Panc1 (cell line): ENCODE measurements around the gene BRAP. TPM values are rescaled to one million over a fixed set of nuclear protein-coding genes. Genes with fewer than 3 reads are reported as not detected.
"Not testable (repeated sequence)": the region's sequence is repeated elsewhere in the genome, so short reads cannot be mapped to it uniquely, and the experiment has no call there.

Experiments used
- ATAC-seq: fragments of 200-7000 bp; cut with Tn5 transposase; 2 replicates; pipeline ENCODE4 v1.9.1; 2020; ENCODE audit warnings: mild to moderate bottlenecking, moderate library complexity
- BruUV-seq: library from RNA; stranded (reverse); fragments of 400-500 nt; replicated peaks from 2 replicates; lab custom pipeline; 2021; lab: Mats Ljungman, UMichigan
- CTCF ChIA-PET: fragments of 300-600 bp; sonication (Branson Sonifier 250); formaldehyde crosslinking; loops from one replicate; lab custom pipeline; 2022; ENCODE audit warnings: antibody characterized with exemption; lab: Charles Lee
- POLR2A ChIA-PET: fragments of 300-600 bp; sonication (Branson Sonifier 250); formaldehyde crosslinking; loops from one replicate; lab custom pipeline; 2022; ENCODE audit warnings: antibody characterized with exemption; lab: Charles Lee
- DNase-seq: peaks from one replicate; pipeline ENCODE4 v3.0.0-alpha.2; 2010; ENCODE audit warnings: low read depth, low spot score
- H3K27ac ChIP-seq: 2 replicates; pipeline ENCODE4 v1.5.1; 2011; ENCODE audit warnings: mild to moderate bottlenecking, low read length, inconsistent platforms
- H3K27me3 ChIP-seq: fragments of 200-500 bp; sonication (Bioruptor generic); 2 replicates; pipeline ENCODE4 v1.6.0; 2014; ENCODE audit warnings: low read length, inconsistent platforms; ENCODE audit not compliant: control insufficient read depth, insufficient read depth
- H3K36me3 ChIP-seq: fragments of 200-500 bp; sonication (Bioruptor generic); 2 replicates; pipeline ENCODE4 v1.5.1; 2014; ENCODE audit warnings: inconsistent platforms, mild to moderate bottlenecking, low read length, moderate library complexity; ENCODE audit not compliant: control insufficient read depth, insufficient read depth
- H3K4me1 ChIP-seq: 2 replicates; pipeline ENCODE4 v1.5.1; 2011; ENCODE audit warnings: inconsistent platforms, mild to moderate bottlenecking, low read length, moderate library complexity; ENCODE audit not compliant: control insufficient read depth, insufficient read depth
- H3K4me3 ChIP-seq, 2 experiments: 2 replicates each; pipeline ENCODE4 v1.5.1; 2011 to 2012; ENCODE audit warnings: low read depth in 2 of 2, low read length in 2 of 2, mild to moderate bottlenecking in 2 of 2, inconsistent platforms in 1 of 2, moderate library complexity in 1 of 2
- H3K9me3 ChIP-seq: fragments of 200-500 bp; sonication (Bioruptor generic); 2 replicates; pipeline ENCODE4 v1.5.1; 2014; ENCODE audit warnings: low read depth, mild to moderate bottlenecking, inconsistent platforms, low read length, moderate library complexity; ENCODE audit not compliant: control insufficient read depth, insufficient read depth
- POLR2AphosphoS5 ChIP-seq: IDR thresholded peaks from 2 replicates; pipeline ENCODE4 v1.6.1; 2012; ENCODE audit warnings: mild to moderate bottlenecking, low read depth, low read length, moderate library complexity
- SIN3A ChIP-seq: IDR thresholded peaks from 2 replicates; pipeline ENCODE4 v1.6.1; 2012; ENCODE audit warnings: low read depth, mild to moderate bottlenecking, low read length, moderate library complexity, borderline replicate concordance; ENCODE audit not compliant: insufficient read depth
- TCF7L2 ChIP-seq: IDR thresholded peaks from 2 replicates; pipeline ENCODE4 v1.6.1; 2011; ENCODE audit warnings: mild to moderate bottlenecking, low read depth, low read length, inconsistent platforms
- in situ Hi-C: cut with HindIII; loops from 2 replicates; pipeline ENCODE4 v1.10.0; 2016; ENCODE audit warnings: low sequenced_read_pairs, low pct_unique_long_range_greater_than_20kb
- intact Hi-C: fragments of 100-400 bp; cut with micrococcal nuclease; formaldehyde crosslinking; loops from one replicate; pipeline ENCODE4 v1.10.0; 2022; ENCODE audit not compliant: unreplicated experiment
- total RNA-seq: library from RNA; stranded (reverse); gene quantifications from one replicate; pipeline ENCODE4 v1.2.1, GENCODE V29; 2021; ENCODE audit not compliant: unreplicated experiment
- TF ChIP-seq, protein P1 (sequence below), 2 experiments: IDR thresholded peaks; 2 replicates each; pipeline ENCODE4 v1.6.1; 2011 to 2012; ENCODE audit warnings: low read depth in 2 of 2, control low read depth in 1 of 2, low read length in 1 of 2, mild to moderate bottlenecking in 1 of 2, moderate library complexity in 1 of 2; ENCODE audit not compliant: insufficient read depth in 1 of 2
- TF ChIP-seq, protein P2 (sequence below): fragments of 450-650 bp; IDR thresholded peaks from 2 replicates; pipeline ENCODE4 v1.5.1; 2017; ENCODE audit warnings: mild to moderate bottlenecking

Gene BRAP
- total RNA-seq, 1 experiment from 2014 or later, result 19.6 TPM

- ATAC-seq (peak; percentile 28; the same call in 1 of the 2 replicates), DNase-seq (no peak)
- no peaks in the 10 kb centered on the region for H3K27me3 ChIP-seq
- TF ChIP-seq TCF7L2 (no peak), SIN3A (no peak), POLR2AphosphoS5 (no peak)
- TF ChIP-seq, protein P1, sequence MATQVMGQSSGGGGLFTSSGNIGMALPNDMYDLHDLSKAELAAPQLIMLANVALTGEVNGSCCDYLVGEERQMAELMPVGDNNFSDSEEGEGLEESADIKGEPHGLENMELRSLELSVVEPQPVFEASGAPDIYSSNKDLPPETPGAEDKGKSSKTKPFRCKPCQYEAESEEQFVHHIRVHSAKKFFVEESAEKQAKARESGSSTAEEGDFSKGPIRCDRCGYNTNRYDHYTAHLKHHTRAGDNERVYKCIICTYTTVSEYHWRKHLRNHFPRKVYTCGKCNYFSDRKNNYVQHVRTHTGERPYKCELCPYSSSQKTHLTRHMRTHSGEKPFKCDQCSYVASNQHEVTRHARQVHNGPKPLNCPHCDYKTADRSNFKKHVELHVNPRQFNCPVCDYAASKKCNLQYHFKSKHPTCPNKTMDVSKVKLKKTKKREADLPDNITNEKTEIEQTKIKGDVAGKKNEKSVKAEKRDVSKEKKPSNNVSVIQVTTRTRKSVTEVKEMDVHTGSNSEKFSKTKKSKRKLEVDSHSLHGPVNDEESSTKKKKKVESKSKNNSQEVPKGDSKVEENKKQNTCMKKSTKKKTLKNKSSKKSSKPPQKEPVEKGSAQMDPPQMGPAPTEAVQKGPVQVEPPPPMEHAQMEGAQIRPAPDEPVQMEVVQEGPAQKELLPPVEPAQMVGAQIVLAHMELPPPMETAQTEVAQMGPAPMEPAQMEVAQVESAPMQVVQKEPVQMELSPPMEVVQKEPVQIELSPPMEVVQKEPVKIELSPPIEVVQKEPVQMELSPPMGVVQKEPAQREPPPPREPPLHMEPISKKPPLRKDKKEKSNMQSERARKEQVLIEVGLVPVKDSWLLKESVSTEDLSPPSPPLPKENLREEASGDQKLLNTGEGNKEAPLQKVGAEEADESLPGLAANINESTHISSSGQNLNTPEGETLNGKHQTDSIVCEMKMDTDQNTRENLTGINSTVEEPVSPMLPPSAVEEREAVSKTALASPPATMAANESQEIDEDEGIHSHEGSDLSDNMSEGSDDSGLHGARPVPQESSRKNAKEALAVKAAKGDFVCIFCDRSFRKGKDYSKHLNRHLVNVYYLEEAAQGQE (IDR thresholded peaks at IDR 0.05; ENCODE audit: insufficient read depth in 1 of 2, low read depth in 2 of 2, low read length in 1 of 2), result no peak
- TF ChIP-seq, protein P2, sequence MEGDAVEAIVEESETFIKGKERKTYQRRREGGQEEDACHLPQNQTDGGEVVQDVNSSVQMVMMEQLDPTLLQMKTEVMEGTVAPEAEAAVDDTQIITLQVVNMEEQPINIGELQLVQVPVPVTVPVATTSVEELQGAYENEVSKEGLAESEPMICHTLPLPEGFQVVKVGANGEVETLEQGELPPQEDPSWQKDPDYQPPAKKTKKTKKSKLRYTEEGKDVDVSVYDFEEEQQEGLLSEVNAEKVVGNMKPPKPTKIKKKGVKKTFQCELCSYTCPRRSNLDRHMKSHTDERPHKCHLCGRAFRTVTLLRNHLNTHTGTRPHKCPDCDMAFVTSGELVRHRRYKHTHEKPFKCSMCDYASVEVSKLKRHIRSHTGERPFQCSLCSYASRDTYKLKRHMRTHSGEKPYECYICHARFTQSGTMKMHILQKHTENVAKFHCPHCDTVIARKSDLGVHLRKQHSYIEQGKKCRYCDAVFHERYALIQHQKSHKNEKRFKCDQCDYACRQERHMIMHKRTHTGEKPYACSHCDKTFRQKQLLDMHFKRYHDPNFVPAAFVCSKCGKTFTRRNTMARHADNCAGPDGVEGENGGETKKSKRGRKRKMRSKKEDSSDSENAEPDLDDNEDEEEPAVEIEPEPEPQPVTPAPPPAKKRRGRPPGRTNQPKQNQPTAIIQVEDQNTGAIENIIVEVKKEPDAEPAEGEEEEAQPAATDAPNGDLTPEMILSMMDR, result no peak
- H3K36me3 ChIP-seq, result no peaks in the 10 kb centered on the region
- H3K4me3 ChIP-seq, result no peak overlapping the region
- in situ Hi-C loops (no loop called here), intact Hi-C loops (no loop called here)
- no peaks in the 10 kb centered on the region for H3K9me3 ChIP-seq
- no TSS peak for BruUV-seq
- H3K4me1 ChIP-seq, result no peaks in the 10 kb centered on the region
- POLR2A ChIA-PET, result no interaction called here
- CTCF ChIA-PET, result no interaction called here
- no peak overlapping the region for H3K27ac ChIP-seq
Observed at GRCh38 chr12:111624540-111624939, 61.2 kb downstream of the BRAP start.

- H3K27me3 ChIP-seq, BruUV-seq, H3K27ac ChIP-seq, intact Hi-C loops, H3K4me1 ChIP-seq, H3K36me3 ChIP-seq, in situ Hi-C loops, DNase-seq, ATAC-seq, CTCF ChIA-PET, H3K4me3 ChIP-seq, H3K9me3 ChIP-seq, POLR2A ChIA-PET: not testable (repeated sequence)
Observed at GRCh38 chr12:111617841-111618240, 67.9 kb downstream of the BRAP start.

GRCh38 chr12:111616177-111616623 is 69.6 kb downstream of the BRAP start:
- H3K36me3 ChIP-seq, result no peaks in the 10 kb centered on the region
- BruUV-seq, result no TSS peak
- ATAC-seq (no peak), DNase-seq (no peak)
- TF ChIP-seq, protein P1 (IDR thresholded peaks at IDR 0.05; ENCODE audit: insufficient read depth in 1 of 2, low read depth in 2 of 2, low read length in 1 of 2), result no peak
- TF ChIP-seq TCF7L2 (peak; percentile 57), SIN3A (no peak)
- H3K27ac ChIP-seq, result no peak overlapping the region
- POLR2A ChIA-PET, result no interaction called here
- CTCF ChIA-PET, result no interaction called here
- no peaks in the 10 kb centered on the region for H3K27me3 ChIP-seq
- no peaks in the 10 kb centered on the region for H3K4me1 ChIP-seq
- no peak overlapping the region for H3K4me3 ChIP-seq
- in situ Hi-C loops, result no loop called here
- intact Hi-C loops, result no loop called here
- H3K9me3 ChIP-seq, result no peaks in the 10 kb centered on the region
